ENCODE results near the gene MR1. TPM values are rescaled to one million over a fixed set of nuclear protein-coding genes. Genes with fewer than 3 reads are reported as not detected.

MR1 gene
- total RNA-seq, 1 donor, result 21.6 TPM

DNA sequence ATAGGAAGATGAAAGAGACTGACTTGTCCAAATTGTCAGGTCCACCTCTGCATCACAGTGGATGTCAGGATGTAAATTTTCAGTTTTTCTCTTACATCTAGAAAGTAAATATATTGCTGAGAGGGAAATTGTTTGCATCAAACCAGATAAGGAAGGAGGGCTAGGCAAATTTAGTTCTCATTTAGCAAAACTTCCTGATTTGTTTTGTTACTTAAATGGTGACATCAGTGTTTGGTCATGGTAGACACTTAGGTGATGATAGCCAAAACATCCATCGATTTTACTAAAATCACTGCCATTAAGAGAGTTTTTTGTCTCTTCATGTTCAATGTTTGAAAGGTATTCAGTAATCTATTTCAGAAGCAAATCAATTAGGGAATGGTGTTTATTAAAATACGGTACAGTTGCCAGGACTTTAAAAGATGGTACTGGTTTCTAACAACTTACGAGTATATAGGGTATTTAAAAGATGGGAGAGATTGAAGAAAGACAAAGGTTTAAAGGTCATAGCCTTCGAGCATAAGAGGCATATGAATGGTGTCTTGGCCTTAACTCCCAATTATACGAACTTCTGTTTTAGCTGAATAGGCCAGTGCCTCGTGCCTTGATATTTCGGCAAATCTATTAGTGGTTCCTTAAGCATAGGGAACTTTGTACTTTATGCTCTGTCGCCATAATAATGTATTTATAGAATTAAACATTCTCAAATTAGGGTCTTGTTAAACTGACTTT lies 57.7 kb downstream of the MR1 start:
- no peak for TF ChIP-seq CTCF (IDR thresholded peaks at IDR 0.05; ENCODE audit: insufficient read depth, low read length)
- peak overlapping the region; percentile 89 for H3K4me3 ChIP-seq (ENCODE audit: low read depth, low read length)
- no peak for DNase-seq (ENCODE audit: low read depth)

GRCh38 chr1:181092056-181092455 lies 58.3 kb downstream of the MR1 start:
- no peak overlapping the region for H3K4me3 ChIP-seq (ENCODE audit: low read depth, low read length)
- no peak for TF ChIP-seq CTCF (IDR thresholded peaks at IDR 0.05; ENCODE audit: insufficient read depth, low read length)
- no peak for DNase-seq (ENCODE audit: low read depth)

DNA sequence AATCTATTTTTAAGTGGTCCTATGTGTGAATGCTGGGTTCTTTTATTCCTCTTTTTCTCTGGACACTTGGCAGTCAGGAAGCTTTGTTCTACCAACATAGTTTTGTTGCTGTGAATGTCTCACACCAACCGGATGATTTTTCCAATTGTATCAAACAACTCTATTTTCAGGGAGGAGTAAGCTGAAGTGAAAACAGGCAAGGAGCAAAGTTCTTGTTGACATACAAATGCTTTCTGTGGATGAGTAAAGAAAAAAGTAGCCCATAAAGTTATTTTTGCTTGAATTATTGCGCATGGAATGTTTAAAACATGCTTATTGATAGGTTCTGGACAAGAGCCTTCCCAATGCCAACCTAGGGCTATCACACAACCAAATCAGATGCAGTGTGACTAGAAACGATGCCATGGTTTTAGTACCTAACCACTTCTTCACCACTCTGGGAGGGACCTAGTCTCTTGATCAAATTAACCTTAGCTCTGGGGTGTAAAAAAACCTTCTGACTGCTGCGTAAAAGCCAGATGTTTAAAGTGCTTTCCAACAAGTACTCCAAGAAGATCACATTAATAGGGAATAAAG lies 59.2 kb downstream of the MR1 start:
- no peak for DNase-seq (ENCODE audit: low read depth)
- H3K4me3 ChIP-seq (ENCODE audit: low read depth, low read length), result no peak overlapping the region
- TF ChIP-seq CTCF (IDR thresholded peaks at IDR 0.05; ENCODE audit: insufficient read depth, low read length), result no peak

DNA sequence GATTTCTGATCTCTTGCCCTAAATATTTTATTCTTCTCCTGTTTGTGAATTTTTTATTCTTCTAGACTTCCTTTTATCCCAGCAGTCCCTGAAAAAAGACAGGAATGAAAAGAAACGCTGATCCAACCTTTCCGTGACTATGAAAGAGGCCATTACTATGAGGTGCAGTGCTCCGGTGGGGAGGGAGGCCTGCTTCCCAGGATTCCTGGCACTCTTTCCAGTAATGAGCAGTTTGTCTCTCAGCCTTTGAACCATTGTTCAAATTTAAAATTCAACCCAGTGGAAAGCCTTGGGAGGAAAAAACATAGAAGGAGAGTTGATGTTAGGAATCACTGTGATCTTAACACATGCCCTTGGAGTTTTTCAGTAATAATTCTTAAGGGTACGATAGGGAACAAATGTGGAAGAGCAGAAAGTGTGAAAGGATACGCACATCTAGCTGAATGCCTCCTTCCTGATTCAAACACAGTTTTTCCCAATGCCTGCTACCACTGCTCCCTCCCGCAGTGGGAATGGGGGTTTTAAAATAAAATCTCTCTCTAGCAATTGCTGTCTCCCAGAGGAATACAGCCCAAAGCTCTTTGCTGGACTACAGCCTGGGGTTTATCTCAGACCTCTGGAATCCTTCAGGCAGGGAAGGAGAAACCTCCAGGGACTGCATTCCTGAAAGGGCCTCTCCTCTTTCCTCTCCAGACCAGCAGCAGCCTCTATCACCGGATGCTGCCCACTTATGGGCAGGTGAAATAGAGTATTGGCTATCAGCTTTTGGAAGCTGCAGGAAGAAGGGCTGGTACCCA lies 60.8 kb downstream of the MR1 start:
- TF ChIP-seq CTCF (IDR thresholded peaks at IDR 0.05; ENCODE audit: insufficient read depth, low read length), result no peak
- peak; percentile 98 for DNase-seq (ENCODE audit: low read depth)
- H3K4me3 ChIP-seq (ENCODE audit: low read depth, low read length), result no peak overlapping the region

- no peak for DNase-seq (ENCODE audit: low read depth)
- TF ChIP-seq CTCF (IDR thresholded peaks at IDR 0.05; ENCODE audit: insufficient read depth, low read length), result no peak
- no peak overlapping the region for H3K4me3 ChIP-seq (ENCODE audit: low read depth, low read length)
Observed at GRCh38 chr1:181095260-181095659, 61.5 kb downstream of the MR1 start.

DNA sequence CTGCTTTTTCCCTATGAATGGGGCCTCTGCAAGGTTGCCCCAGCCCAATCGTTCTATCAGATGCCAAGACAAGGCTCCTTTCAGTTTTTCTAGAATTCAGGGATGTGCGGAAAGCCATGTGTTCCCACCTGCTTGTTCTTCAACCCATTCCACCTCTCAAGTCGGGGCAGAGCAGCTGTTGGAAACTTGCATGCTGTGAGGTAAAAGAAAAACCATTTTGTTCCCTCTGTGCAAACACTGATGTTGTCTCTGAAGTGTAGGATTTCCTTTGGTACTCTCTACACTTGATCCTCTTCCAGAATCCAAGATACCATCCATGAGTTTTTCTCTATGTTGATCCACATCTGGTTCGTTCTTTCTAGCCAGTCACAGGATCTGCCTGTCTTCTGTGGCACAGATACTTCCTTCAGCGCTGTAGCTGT lies 62.0 kb downstream of the MR1 start:
- no peak for DNase-seq (ENCODE audit: low read depth)
- no peak for TF ChIP-seq CTCF (IDR thresholded peaks at IDR 0.05; ENCODE audit: insufficient read depth, low read length)
- no peak overlapping the region for H3K4me3 ChIP-seq (ENCODE audit: low read depth, low read length)

All from fibroblast of the aortic adventitia (primary cell).